Measurements from ENCODE around the gene CPSF3.

Gene CPSF3

GRCh38 chr2:9408641-9409151, 14.8 kb upstream of the CPSF3 start:
- no peak for DNase-seq (ENCODE audit: low read depth)
- TF ChIP-seq, protein P1, sequence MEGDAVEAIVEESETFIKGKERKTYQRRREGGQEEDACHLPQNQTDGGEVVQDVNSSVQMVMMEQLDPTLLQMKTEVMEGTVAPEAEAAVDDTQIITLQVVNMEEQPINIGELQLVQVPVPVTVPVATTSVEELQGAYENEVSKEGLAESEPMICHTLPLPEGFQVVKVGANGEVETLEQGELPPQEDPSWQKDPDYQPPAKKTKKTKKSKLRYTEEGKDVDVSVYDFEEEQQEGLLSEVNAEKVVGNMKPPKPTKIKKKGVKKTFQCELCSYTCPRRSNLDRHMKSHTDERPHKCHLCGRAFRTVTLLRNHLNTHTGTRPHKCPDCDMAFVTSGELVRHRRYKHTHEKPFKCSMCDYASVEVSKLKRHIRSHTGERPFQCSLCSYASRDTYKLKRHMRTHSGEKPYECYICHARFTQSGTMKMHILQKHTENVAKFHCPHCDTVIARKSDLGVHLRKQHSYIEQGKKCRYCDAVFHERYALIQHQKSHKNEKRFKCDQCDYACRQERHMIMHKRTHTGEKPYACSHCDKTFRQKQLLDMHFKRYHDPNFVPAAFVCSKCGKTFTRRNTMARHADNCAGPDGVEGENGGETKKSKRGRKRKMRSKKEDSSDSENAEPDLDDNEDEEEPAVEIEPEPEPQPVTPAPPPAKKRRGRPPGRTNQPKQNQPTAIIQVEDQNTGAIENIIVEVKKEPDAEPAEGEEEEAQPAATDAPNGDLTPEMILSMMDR (IDR thresholded peaks at IDR 0.05; ENCODE audit: control insufficient read depth, insufficient read depth, low read depth, low read length, missing control alignments): no peak

GRCh38 chr2:9410108-9410507, 13.3 kb upstream of the CPSF3 start:
- TF ChIP-seq, protein P1 (IDR thresholded peaks at IDR 0.05; ENCODE audit: control insufficient read depth, insufficient read depth, low read depth, low read length, missing control alignments): no peak
- no peak for DNase-seq (ENCODE audit: low read depth)

More at GRCh38 chr2:9408641-9409151, 14.8 kb upstream of the CPSF3 start:
- H3K4me3 ChIP-seq (ENCODE audit: control insufficient read depth, low read depth, low read length): no peak overlapping the region

GRCh38 chr2:9412781-9413180, 10.7 kb upstream of the CPSF3 start:
- TF ChIP-seq, protein P1 (IDR thresholded peaks at IDR 0.05; ENCODE audit: control insufficient read depth, insufficient read depth, low read depth, low read length, missing control alignments): no peak
- no peak for DNase-seq (ENCODE audit: low read depth)
- H3K4me3 ChIP-seq (ENCODE audit: control insufficient read depth, low read depth, low read length): no peak overlapping the region

More at GRCh38 chr2:9410108-9410507, 13.3 kb upstream of the CPSF3 start:
- no peak overlapping the region for H3K4me3 ChIP-seq (ENCODE audit: control insufficient read depth, low read depth, low read length)

GRCh38 chr2:9415516-9416169, 7.8 kb upstream of the CPSF3 start:
- DNase-seq (ENCODE audit: low read depth): no peak
- TF ChIP-seq, protein P1 (IDR thresholded peaks at IDR 0.05; ENCODE audit: control insufficient read depth, insufficient read depth, low read depth, low read length, missing control alignments): no peak
- no peak overlapping the region for H3K4me3 ChIP-seq (ENCODE audit: control insufficient read depth, low read depth, low read length)

DNA sequence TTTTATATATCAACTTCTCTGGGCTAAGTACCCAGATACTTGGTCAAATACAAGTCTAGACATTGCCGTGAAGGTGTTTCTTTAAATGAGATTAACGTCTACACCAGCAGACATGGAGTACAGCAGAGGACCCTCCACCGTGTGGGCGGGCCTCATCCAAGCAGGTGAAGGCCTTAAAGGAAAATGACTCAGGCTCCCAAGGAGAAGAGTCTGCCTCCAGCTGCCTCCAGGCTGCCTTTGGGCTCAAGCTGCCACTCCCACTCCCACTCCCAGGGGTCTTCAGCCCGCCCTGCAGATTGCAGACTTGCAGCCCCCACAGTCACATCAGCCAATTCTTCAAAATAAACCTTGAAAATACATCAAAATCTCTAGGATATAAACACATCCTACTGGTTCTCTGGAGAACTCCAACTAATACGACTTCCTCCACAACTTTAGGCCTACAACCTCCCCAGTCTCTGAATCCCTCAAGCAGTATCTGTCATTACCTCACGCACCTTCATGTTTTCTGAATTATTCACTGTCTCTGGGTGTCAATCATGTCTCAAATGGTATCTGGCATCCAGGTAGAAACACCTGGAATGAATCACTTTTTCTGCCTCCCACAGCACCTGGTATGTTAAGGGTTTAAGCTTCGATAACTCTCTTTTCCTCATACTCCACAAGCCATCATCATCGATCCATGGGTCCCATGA, 7.0 kb upstream of the CPSF3 start:
- H3K4me3 ChIP-seq (ENCODE audit: control insufficient read depth, low read depth, low read length): no peak overlapping the region
- TF ChIP-seq, protein P1 (IDR thresholded peaks at IDR 0.05; ENCODE audit: control insufficient read depth, insufficient read depth, low read depth, low read length, missing control alignments): no peak
- DNase-seq (ENCODE audit: low read depth): no peak

DNA sequence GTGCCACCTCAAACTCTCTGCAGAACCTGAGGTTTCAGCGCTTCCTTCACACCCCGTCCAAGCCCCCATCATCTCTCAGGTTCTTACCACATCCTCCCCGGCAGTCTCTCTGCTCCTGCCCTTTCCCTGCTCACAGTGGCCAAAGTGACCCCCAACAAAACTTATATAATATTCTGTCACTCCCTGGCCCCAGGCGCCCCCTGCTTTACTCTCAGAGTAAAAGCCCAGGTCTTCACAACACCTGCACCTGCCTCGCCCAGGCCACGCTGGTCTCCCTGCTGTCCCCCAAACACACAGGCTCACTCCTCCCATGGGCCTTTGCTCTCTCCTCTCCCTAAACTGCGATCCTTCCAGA, 6.5 kb upstream of the CPSF3 start:
- DNase-seq (ENCODE audit: low read depth): no peak
- no peak overlapping the region for H3K4me3 ChIP-seq (ENCODE audit: control insufficient read depth, low read depth, low read length)
- TF ChIP-seq, protein P1 (IDR thresholded peaks at IDR 0.05; ENCODE audit: control insufficient read depth, insufficient read depth, low read depth, low read length, missing control alignments): no peak
